H9 (cell line): Measurements from ENCODE around the gene CCL17. TPM values are rescaled to one million over a fixed set of nuclear protein-coding genes. Genes with fewer than 3 reads are reported as not detected.

Source experiments
- DNase-seq: peaks from one replicate; pipeline ENCODE4 v3.0.0-alpha.2; 2017
- H2AFZ ChIP-seq: one replicate; pipeline ENCODE4 v1.6.1; 2013; ENCODE audit warnings: mild to moderate bottlenecking, low read length, control low read depth, moderate library complexity
- H2AK5ac ChIP-seq: 2 replicates; pipeline ENCODE4 v1.6.1; 2013; ENCODE audit warnings: low read length, control low read depth, mixed read lengths; ENCODE audit not compliant: insufficient read length
- H2BK120ac ChIP-seq: one replicate; pipeline ENCODE4 v1.6.1; 2013; ENCODE audit warnings: low read depth, mild to moderate bottlenecking, low read length, control low read depth, inconsistent platforms; ENCODE audit not compliant: poor library complexity, severe bottlenecking
- H2BK12ac ChIP-seq: 2 replicates; pipeline ENCODE4 v1.6.1; 2013; ENCODE audit warnings: low read length, control low read depth, mixed read lengths, low read depth; ENCODE audit not compliant: insufficient read length
- H2BK15ac ChIP-seq: 2 replicates; pipeline ENCODE4 v1.6.1; 2013; ENCODE audit warnings: low read depth, low read length, control low read depth
- H2BK20ac ChIP-seq: one replicate; pipeline ENCODE4 v1.6.1; 2013; ENCODE audit warnings: low read depth, mild to moderate bottlenecking, low read length, control low read depth, inconsistent platforms; ENCODE audit not compliant: poor library complexity, severe bottlenecking
- H2BK5ac ChIP-seq: 2 replicates; pipeline ENCODE4 v1.6.1; 2013; ENCODE audit warnings: low read length, control low read depth, mixed read lengths; ENCODE audit not compliant: insufficient read length
- H3K14ac ChIP-seq: 2 replicates; pipeline ENCODE4 v1.6.1; 2013; ENCODE audit warnings: low read length, control low read depth; ENCODE audit not compliant: insufficient read depth
- H3K18ac ChIP-seq: 2 replicates; pipeline ENCODE4 v1.6.1; 2013; ENCODE audit warnings: low read depth, mild to moderate bottlenecking, mixed read lengths, low read length, control low read depth; ENCODE audit not compliant: insufficient read length
- H3K23ac ChIP-seq: 2 replicates; pipeline ENCODE4 v1.6.1; 2013; ENCODE audit warnings: low read length, control low read depth, mixed read lengths, low read depth; ENCODE audit not compliant: insufficient read length
- H3K23me2 ChIP-seq: 2 replicates; pipeline ENCODE4 v1.6.1; 2013; ENCODE audit warnings: low read depth, mild to moderate bottlenecking, mixed read lengths, low read length, control low read depth; ENCODE audit not compliant: insufficient read length, poor library complexity, severe bottlenecking
- H3K27ac ChIP-seq: 2 replicates; pipeline ENCODE4 v1.5.1; 2013; ENCODE audit warnings: low read length, control low read depth, mixed read lengths, low read depth; ENCODE audit not compliant: insufficient read length
- H3K27me3 ChIP-seq: 2 replicates; pipeline ENCODE4 v1.6.1; 2013; ENCODE audit warnings: low read length, control low read depth, inconsistent platforms; ENCODE audit not compliant: insufficient read depth
- H3K4ac ChIP-seq: 2 replicates; pipeline ENCODE4 v1.6.1; 2013; ENCODE audit warnings: low read depth, mild to moderate bottlenecking, control low read depth, inconsistent platforms, low read length, moderate library complexity
- H3K4me1 ChIP-seq: 2 replicates; pipeline ENCODE4 v1.6.1; 2013; ENCODE audit warnings: low read length, control low read depth, inconsistent platforms; ENCODE audit not compliant: insufficient read depth
- H3K4me2 ChIP-seq: 2 replicates; pipeline ENCODE4 v1.6.1; 2013; ENCODE audit warnings: low read length, control low read depth, mixed read lengths; ENCODE audit not compliant: insufficient read length, insufficient read depth
- H3K56ac ChIP-seq: 2 replicates; pipeline ENCODE4 v1.6.1; 2013; ENCODE audit warnings: low read depth, mild to moderate bottlenecking, mixed read lengths, low read length, control low read depth; ENCODE audit not compliant: insufficient read length
- H3K79me1 ChIP-seq: 2 replicates; pipeline ENCODE4 v1.6.1; 2013; ENCODE audit warnings: low read depth, mild to moderate bottlenecking, moderate library complexity, low read length, control low read depth, inconsistent platforms; ENCODE audit not compliant: insufficient read depth, poor library complexity, severe bottlenecking
- H3K79me2 ChIP-seq: 2 replicates; pipeline ENCODE4 v1.6.1; 2013; ENCODE audit warnings: low read length, control low read depth, inconsistent platforms; ENCODE audit not compliant: insufficient read depth
- H3K9ac ChIP-seq: 2 replicates; pipeline ENCODE4 v1.6.1; 2013; ENCODE audit warnings: low read length, control low read depth, mixed read lengths; ENCODE audit not compliant: insufficient read length; ENCODE audit errors: extremely low read depth
- H3K9me3 ChIP-seq: one replicate; pipeline ENCODE4 v1.6.1; 2013; ENCODE audit warnings: low read depth, low read length, inconsistent platforms; ENCODE audit not compliant: control insufficient read depth
- H3T11ph ChIP-seq: one replicate; pipeline ENCODE4 v1.6.1; 2013; ENCODE audit warnings: mild to moderate bottlenecking, low read length, control low read depth, inconsistent platforms
- H4K20me1 ChIP-seq: one replicate; pipeline ENCODE4 v1.6.1; 2013; ENCODE audit not compliant: control insufficient read depth, insufficient read length, insufficient read depth
- H4K5ac ChIP-seq: 2 replicates; pipeline ENCODE4 v1.6.1; 2013; ENCODE audit warnings: low read depth, mild to moderate bottlenecking, mixed read lengths, low read length, control low read depth; ENCODE audit not compliant: insufficient read length
- H4K8ac ChIP-seq: replicated peaks from 2 replicates; pipeline ENCODE4 v1.6.1; 2013; ENCODE audit warnings: low read length, control low read depth, mixed read lengths, low read depth; ENCODE audit not compliant: insufficient read length
- H4K91ac ChIP-seq: 2 replicates; pipeline ENCODE4 v1.6.1; 2013; ENCODE audit warnings: low read depth, mild to moderate bottlenecking, moderate library complexity, mixed read lengths, low read length, control low read depth; ENCODE audit not compliant: insufficient read length
- H3K27ac Mint-ChIP-seq, 3 experiments: 2 replicates in 2 of 3; 3 replicates in 1 of 3; pipeline ENCODE4 v1.8.0; 2020 to 2021; ENCODE audit warnings: mixed read lengths in 3 of 3, mild to moderate bottlenecking in 1 of 3, moderate library complexity in 1 of 3
- H3K27me3 Mint-ChIP-seq: 2 replicates; pipeline ENCODE4 v1.8.0; 2021; ENCODE audit warnings: low read depth, mild to moderate bottlenecking, moderate library complexity, mixed read lengths
- H3K36me3 Mint-ChIP-seq, 3 experiments: 2 replicates in 2 of 3; 3 replicates in 1 of 3; pipeline ENCODE4 v1.8.0; 2020 to 2021; ENCODE audit warnings: low read depth in 3 of 3, mixed read lengths in 3 of 3; ENCODE audit not compliant: insufficient read depth in 1 of 3
- H3K4me1 Mint-ChIP-seq, 2 experiments: 2 replicates each; pipeline ENCODE4 v1.8.0; 2020; ENCODE audit warnings: mixed read lengths in 2 of 2
- H3K4me3 Mint-ChIP-seq, 2 experiments: 2 replicates in 1 of 2; 3 replicates in 1 of 2; pipeline ENCODE4 v1.8.0; 2020 to 2021; ENCODE audit warnings: mild to moderate bottlenecking in 2 of 2, mixed read lengths in 2 of 2, moderate library complexity in 1 of 2
- H3K9me3 Mint-ChIP-seq, 2 experiments: 2 replicates in 1 of 2; 3 replicates in 1 of 2; pipeline ENCODE4 v1.8.0; 2020; ENCODE audit warnings: mild to moderate bottlenecking in 2 of 2, mixed read lengths in 2 of 2, moderate library complexity in 1 of 2
- CTCF ChIP-seq: fragments of 200-600 bp; sonication (generic); conservative IDR thresholded peaks from 3 replicates; pipeline ENCODE4 v1.8.0; 2021; ENCODE audit warnings: antibody characterized with exemption, mild to moderate bottlenecking
- WGBS: extraction: QIAGEN DNeasy Blood & Tissue Kit; methylation state at CpG from one replicate; pipeline ENCODE4 v1.1.7; 2013; ENCODE audit warnings: missing lambda C conversion rate, low lambda C conversion rate, mixed read lengths; ENCODE audit not compliant: insufficient read length; ENCODE audit errors: extremely low coverage; 5-methylcytosine and 5-hydroxymethylcytosine counted together
- total RNA-seq: library from RNA; stranded (reverse); gene quantifications from 2 replicates; pipeline ENCODE4 v1.2.1, GENCODE V29; 2021

Gene CCL17
- total RNA-seq, 1 experiment from 2014 or later = not detected

GRCh38 chr16:57446531-57447185, 42.1 kb downstream of the CCL17 start:
- peaks cover 5% of the 10 kb centered on the region for H3K79me1 ChIP-seq
- H3K9me3 Mint-ChIP-seq = peaks cover 0 to under 1% of the 10 kb centered on the region in 2 experiments; a peak in 1 of 5 replicates
- no peak for DNase-seq
- no peaks in the 10 kb centered on the region for H4K20me1 ChIP-seq
- H3T11ph ChIP-seq = no peak overlapping the region
- peaks cover 10% of the 10 kb centered on the region for H3K23me2 ChIP-seq
- peak overlapping the region; percentile 13 to 89 (median 89); a peak in 4 of 7 replicates for H3K27ac Mint-ChIP-seq
- TF ChIP-seq CTCF = no peak
- no peak overlapping the region for H2BK15ac ChIP-seq
- 0 out of 2 replicates have a peak overlapping the region, but pooled peaks have one; percentile 59 for H3K14ac ChIP-seq
- no peak overlapping the region for H2AK5ac ChIP-seq
- H3K27me3 ChIP-seq = no peaks in the 10 kb centered on the region
- no peaks in the 10 kb centered on the region for H3K4me1 ChIP-seq
- no peak overlapping the region for H2BK120ac ChIP-seq
- no CpG with 5 or more reads among the region's 28 CpGs for WGBS
- H3K4me2 ChIP-seq = peak overlapping the region; percentile 68
- no peak overlapping the region for H4K5ac ChIP-seq
- no peak overlapping the region for H2BK12ac ChIP-seq
- H3K56ac ChIP-seq = no peak overlapping the region
- no peak overlapping the region for H4K8ac ChIP-seq
- no peak overlapping the region for H3K27ac ChIP-seq
- H3K9ac ChIP-seq = peak overlapping the region; percentile 79
- no peak overlapping the region for H3K4ac ChIP-seq
- H3K9me3 ChIP-seq = no peaks in the 10 kb centered on the region
- peaks cover 7 to 15% of the 10 kb centered on the region in 2 experiments for H3K4me1 Mint-ChIP-seq
- no peak overlapping the region for H3K23ac ChIP-seq
- H3K79me2 ChIP-seq = peaks cover 2% of the 10 kb centered on the region; the same call in 1 of the 2 replicates
- H3K36me3 Mint-ChIP-seq = peaks cover 7 to 12% (median 9%) of the 10 kb centered on the region in 3 experiments
- H3K27me3 Mint-ChIP-seq = no peaks in the 10 kb centered on the region
- H3K18ac ChIP-seq = peak overlapping the region; percentile 49
- H4K91ac ChIP-seq = no peak overlapping the region
- peak overlapping the region; percentile 89 to 94 for H3K4me3 Mint-ChIP-seq
- H2BK5ac ChIP-seq = no peak overlapping the region
- H2BK20ac ChIP-seq = no peak overlapping the region
- H2AFZ ChIP-seq = no peak overlapping the region
